ENCODE results near the gene ATG12.

The ATG12 gene

GRCh38 chr5:115801984-115802383 is 39.4 kb downstream of the ATG12 start:
- H3K36me3 ChIP-seq (ENCODE audit: insufficient read depth, low read length), result no peaks in the 10 kb centered on the region
- no peaks in the 10 kb centered on the region for H3K27me3 ChIP-seq (ENCODE audit: insufficient read depth, low read length, poor library complexity, severe bottlenecking)
- no peaks in the 10 kb centered on the region for H4K20me1 ChIP-seq (ENCODE audit: insufficient read depth, low read length, poor library complexity, severe bottlenecking)
- H3K9me3 ChIP-seq (ENCODE audit: insufficient read depth, low read depth, low read length), result no peaks in the 10 kb centered on the region
- H3K4me2 ChIP-seq (ENCODE audit: low read depth, low read length, poor library complexity, severe bottlenecking), result no peak overlapping the region
- TF ChIP-seq CTCF (conservative IDR thresholded peaks at IDR 0.05; ENCODE audit: low read length), result no peak
- TF ChIP-seq EZH2phosphoT487 (IDR thresholded peaks at IDR 0.05; ENCODE audit: borderline replicate concordance), result no peak
- no peak overlapping the region for H3K4me3 ChIP-seq (ENCODE audit: low read length, poor library complexity, severe bottlenecking)
- no peaks in the 10 kb centered on the region for H3F3A ChIP-seq (ENCODE audit: low read depth)
- no peak overlapping the region for H2AFZ ChIP-seq (ENCODE audit: low read length)
- H3K9ac ChIP-seq (ENCODE audit: low read depth, low read length, poor library complexity, severe bottlenecking), result no peak overlapping the region
- H3K79me2 ChIP-seq (ENCODE audit: insufficient read depth, low read length), result no peaks in the 10 kb centered on the region
- no peaks in the 10 kb centered on the region for H3K9me2 ChIP-seq (replicated peaks; ENCODE audit: low read depth, low read length)
- no peaks in the 10 kb centered on the region for H3K4me1 ChIP-seq (ENCODE audit: insufficient read depth, low read length, poor library complexity, severe bottlenecking)

- Histone ChIP-seq H3K79me2 (ENCODE audit: insufficient read depth, low read length) (no peaks in the 10 kb centered on the region), H3K9me3 (ENCODE audit: insufficient read depth, low read depth, low read length) (no peaks in the 10 kb centered on the region), H3F3A (ENCODE audit: low read depth) (no peaks in the 10 kb centered on the region), H3K4me3 (ENCODE audit: low read length, poor library complexity, severe bottlenecking) (no peak overlapping the region), H3K4me1 (ENCODE audit: insufficient read depth, low read length, poor library complexity, severe bottlenecking) (no peaks in the 10 kb centered on the region), H3K27me3 (ENCODE audit: insufficient read depth, low read length, poor library complexity, severe bottlenecking) (no peaks in the 10 kb centered on the region), H4K20me1 (ENCODE audit: insufficient read depth, low read length, poor library complexity, severe bottlenecking) (no peaks in the 10 kb centered on the region), H3K36me3 (ENCODE audit: insufficient read depth, low read length) (no peaks in the 10 kb centered on the region), H3K4me2 (ENCODE audit: low read depth, low read length, poor library complexity, severe bottlenecking) (no peak overlapping the region), H3K9ac (ENCODE audit: low read depth, low read length, poor library complexity, severe bottlenecking) (no peak overlapping the region), H3K9me2 (replicated peaks; ENCODE audit: low read depth, low read length) (no peaks in the 10 kb centered on the region), H2AFZ (ENCODE audit: low read length) (no peak overlapping the region)
- no peak for TF ChIP-seq EZH2phosphoT487 (IDR thresholded peaks at IDR 0.05; ENCODE audit: borderline replicate concordance)
- no peak for TF ChIP-seq CTCF (conservative IDR thresholded peaks at IDR 0.05; ENCODE audit: low read length)
Observed at GRCh38 chr5:115801152-115801551, 40.2 kb downstream of the ATG12 start.

GRCh38 chr5:115800108-115800507 is 41.3 kb downstream of the ATG12 start:
- no peaks in the 10 kb centered on the region for H4K20me1 ChIP-seq (ENCODE audit: insufficient read depth, low read length, poor library complexity, severe bottlenecking)
- H3K36me3 ChIP-seq (ENCODE audit: insufficient read depth, low read length), result no peaks in the 10 kb centered on the region
- H3K9me2 ChIP-seq (replicated peaks; ENCODE audit: low read depth, low read length), result no peaks in the 10 kb centered on the region
- no peak overlapping the region for H3K9ac ChIP-seq (ENCODE audit: low read depth, low read length, poor library complexity, severe bottlenecking)
- H3K4me1 ChIP-seq (ENCODE audit: insufficient read depth, low read length, poor library complexity, severe bottlenecking), result no peaks in the 10 kb centered on the region
- H3K4me3 ChIP-seq (ENCODE audit: low read length, poor library complexity, severe bottlenecking), result no peak overlapping the region
- TF ChIP-seq CTCF (conservative IDR thresholded peaks at IDR 0.05; ENCODE audit: low read length) (no peak), EZH2phosphoT487 (IDR thresholded peaks at IDR 0.05; ENCODE audit: borderline replicate concordance) (no peak)
- H3K79me2 ChIP-seq (ENCODE audit: insufficient read depth, low read length), result no peaks in the 10 kb centered on the region
- no peaks in the 10 kb centered on the region for H3K9me3 ChIP-seq (ENCODE audit: insufficient read depth, low read depth, low read length)
- H3F3A ChIP-seq (ENCODE audit: low read depth), result no peaks in the 10 kb centered on the region
- H3K27me3 ChIP-seq (ENCODE audit: insufficient read depth, low read length, poor library complexity, severe bottlenecking), result no peaks in the 10 kb centered on the region
- no peak overlapping the region for H2AFZ ChIP-seq (ENCODE audit: low read length)
- H3K4me2 ChIP-seq (ENCODE audit: low read depth, low read length, poor library complexity, severe bottlenecking), result no peak overlapping the region
